Activated CD4-positive, alpha-beta T cell treated with anti-CD3 and anti-CD28 coated beads, Interleukin-2, Interleukin-4, amounts not matched to agents 100 ng/mL and 50 ng/mL, durations not matched to agents 16 hours and 8 hours (primary cell): ENCODE data around the gene CLDN2.
"Not testable (repeated sequence)": the region's sequence is repeated elsewhere in the genome, so short reads cannot be mapped to it uniquely, and the experiment has no call there.

Experiments used
- DNase-seq: peaks from one replicate; pipeline ENCODE4 v3.0.0-alpha.2; 2020; ENCODE audit warnings: low spot score

The CLDN2 gene, protein sequence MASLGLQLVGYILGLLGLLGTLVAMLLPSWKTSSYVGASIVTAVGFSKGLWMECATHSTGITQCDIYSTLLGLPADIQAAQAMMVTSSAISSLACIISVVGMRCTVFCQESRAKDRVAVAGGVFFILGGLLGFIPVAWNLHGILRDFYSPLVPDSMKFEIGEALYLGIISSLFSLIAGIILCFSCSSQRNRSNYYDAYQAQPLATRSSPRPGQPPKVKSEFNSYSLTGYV

DNA sequence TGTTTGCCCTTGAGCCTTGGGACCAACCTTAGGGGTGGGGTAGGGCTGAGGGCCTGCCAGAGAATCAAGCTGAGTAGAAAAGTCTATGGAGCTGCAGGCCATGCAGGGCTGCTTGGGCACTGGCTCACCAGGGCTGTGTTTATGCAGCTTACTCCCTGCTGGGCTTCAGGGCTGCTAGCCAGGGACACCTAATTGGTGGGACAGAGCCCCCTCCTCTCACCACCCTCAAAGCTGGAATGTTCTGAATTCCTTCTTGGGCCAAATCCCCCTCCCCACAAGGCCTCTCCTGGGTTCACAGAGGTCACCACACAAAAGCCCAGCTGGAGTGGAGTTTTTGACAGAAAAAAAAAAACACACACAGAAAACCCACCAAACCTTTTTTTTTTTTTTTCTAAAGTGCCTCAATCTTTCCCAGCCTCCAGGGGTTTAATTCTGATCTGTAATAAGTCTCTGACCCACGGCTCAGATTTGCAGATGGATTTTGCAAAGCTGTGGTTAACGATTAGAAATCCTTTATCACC lies at the start of gene CLDN2:
CLDN2 (plus strand) TSS at position 471 of the 521 bp plus-strand sequence. CDS start 7,827 bp downstream, outside the sequence.
- no peak for DNase-seq

DNA sequence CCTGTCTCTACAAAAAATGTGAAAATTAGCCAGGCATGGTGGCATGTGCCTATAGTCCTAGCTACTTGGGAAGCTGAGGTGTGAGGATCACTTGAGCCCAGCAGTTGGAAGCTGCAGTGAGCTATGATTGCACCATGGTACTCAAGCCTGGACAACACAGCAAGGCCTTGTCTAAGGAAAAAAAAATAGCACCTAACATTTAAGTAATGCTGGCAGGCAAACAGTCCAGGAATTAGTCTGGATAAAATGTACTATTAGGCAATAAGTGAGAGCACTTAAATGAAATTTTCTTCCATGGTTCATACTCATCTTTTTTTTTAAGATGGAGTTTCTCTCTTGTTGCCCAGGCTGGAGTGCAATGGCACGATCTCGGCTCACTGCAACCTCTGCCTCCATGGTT lies 47.4 kb upstream of the CLDN2 start:
- not testable (repeated sequence) for DNase-seq

DNA sequence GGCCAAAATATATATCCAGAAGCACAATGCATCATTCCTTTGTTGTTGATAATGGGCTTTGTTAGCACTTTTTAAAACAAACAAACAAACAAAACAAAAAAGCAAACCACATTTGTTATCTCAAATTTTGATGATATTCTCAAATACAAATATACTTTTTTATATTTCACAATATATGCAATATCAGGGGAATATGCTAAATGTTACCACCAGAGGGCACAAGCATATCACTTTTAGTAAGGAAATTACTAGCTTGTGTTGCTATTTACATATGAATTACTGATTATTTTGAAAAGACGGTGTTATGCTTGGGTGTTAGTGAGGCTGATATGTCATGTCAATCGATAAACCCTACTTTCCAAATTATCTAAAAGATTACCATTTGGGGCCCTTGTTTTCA lies 46.1 kb upstream of the CLDN2 start:
- peak; percentile 22 for DNase-seq

- DNase-seq = no peak
Observed at GRCh38 chrX:106875151-106875550, 45.1 kb upstream of the CLDN2 start.

GRCh38 chrX:106889468-106889867 lies 30.7 kb upstream of the CLDN2 start:
- no peak for DNase-seq

- DNase-seq = no peak
Observed at GRCh38 chrX:106891762-106892460, 28.3 kb upstream of the CLDN2 start.

- peak; percentile 69 for DNase-seq
Observed at GRCh38 chrX:106894392-106894909, 25.8 kb upstream of the CLDN2 start.

DNA sequence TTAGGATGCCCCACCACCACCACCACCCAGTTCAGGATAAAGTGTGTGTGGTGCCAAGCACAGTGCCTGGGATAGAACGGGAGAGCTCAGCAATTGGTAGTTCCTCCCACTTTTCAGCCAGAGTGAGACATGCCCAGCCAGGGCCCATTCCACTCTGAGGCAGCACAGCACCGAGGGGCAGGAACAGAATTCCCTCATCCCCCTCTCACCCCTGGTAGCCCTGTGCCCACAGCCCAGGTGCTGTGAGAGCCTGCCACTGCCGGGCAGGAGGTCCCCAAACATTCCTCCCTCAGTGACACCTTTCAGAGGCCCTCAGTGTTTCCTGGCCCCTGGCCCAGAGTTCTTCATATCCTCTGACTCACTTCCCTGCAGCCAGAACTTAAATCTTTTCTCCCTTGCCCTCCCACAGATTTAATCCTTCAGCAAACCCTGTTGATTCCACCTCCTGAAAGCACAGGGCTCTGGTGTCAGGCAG lies 25.2 kb upstream of the CLDN2 start:
- DNase-seq = no peak

GRCh38 chrX:106897259-106897658 lies 22.9 kb upstream of the CLDN2 start:
- DNase-seq = no peak

- DNase-seq = peak; percentile 51
Observed at GRCh38 chrX:106898462-106898861, 21.7 kb upstream of the CLDN2 start.

DNA sequence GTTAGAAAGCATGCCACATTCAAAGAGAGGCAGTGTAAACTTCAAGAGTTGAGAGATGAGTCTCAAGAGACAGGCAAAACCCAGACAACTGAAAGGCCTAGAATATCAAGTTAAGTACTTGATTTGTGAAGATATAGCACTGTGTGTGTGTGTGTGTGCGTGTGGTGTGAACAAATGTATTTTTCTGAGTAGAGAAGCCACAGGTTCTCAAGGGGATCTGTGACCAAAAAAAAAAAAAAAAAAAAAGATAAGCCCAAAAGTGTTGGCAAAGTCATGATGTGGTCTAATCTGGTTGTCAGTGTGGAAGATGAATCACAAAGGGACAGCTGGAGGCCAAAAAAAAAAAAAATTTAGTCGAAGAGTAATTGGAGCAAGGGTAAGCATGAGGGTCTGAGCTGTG lies 20.9 kb upstream of the CLDN2 start:
- no peak for DNase-seq

DNA sequence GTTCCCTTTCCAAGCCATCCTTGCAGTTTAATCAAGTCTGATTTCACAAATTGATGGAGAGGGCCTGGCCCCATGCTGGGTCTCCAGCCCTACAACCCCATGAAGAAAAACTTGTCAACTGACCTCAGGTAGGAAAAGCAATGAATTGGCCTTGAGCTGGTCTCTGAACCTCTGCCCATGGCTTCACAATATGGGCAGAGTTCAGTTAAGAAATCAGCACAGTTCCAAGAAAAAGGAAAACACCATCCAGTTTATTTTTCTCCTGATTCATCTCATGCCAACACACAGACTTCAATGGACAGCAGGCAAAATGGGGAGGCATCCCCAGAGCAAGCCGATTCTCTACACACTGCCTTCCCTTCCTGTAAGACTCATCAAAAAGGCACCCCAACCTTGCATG lies 20.4 kb upstream of the CLDN2 start:
- no peak for DNase-seq

DNA sequence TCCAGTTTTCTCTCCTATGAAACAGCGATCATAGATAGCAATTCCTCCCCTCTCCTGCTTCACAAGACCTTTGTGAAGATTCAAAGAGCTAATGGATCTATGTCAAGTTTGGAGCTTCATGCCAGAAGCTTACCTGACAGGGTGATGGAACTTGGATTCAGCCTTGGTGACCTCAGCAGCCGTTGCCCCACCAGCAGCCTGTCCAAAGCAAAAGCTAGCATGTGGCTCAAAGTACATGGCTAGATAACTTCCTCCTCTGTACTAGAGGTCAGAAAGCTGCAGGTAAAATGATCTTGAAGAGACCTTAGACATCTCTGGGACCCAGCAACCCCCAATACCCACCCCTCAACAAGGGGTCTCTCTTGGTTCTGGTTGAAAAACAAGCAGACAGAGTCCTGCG lies 18.9 kb upstream of the CLDN2 start:
- DNase-seq = no peak

DNA sequence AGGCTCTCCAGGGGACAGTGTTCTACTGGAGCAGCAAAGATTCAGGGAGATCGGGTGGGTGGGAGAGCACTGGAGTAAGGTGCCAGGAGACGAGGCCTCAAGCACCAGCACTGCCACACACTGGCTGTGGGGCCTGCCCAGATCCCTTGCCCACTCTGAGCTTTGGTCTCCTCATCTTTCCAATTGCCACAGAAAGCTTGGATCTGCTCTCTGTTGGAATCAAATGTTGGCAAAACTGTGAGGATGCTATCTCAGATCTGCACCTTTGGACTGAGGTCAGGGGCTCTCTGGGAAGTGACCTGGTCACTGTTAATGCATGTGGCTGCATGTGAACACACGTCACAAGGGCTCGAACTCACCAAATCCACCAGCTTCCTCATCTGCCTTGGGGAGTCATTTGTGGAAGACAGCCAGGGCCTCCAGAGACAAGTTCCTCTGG lies 18.4 kb upstream of the CLDN2 start:
- no peak for DNase-seq

DNA sequence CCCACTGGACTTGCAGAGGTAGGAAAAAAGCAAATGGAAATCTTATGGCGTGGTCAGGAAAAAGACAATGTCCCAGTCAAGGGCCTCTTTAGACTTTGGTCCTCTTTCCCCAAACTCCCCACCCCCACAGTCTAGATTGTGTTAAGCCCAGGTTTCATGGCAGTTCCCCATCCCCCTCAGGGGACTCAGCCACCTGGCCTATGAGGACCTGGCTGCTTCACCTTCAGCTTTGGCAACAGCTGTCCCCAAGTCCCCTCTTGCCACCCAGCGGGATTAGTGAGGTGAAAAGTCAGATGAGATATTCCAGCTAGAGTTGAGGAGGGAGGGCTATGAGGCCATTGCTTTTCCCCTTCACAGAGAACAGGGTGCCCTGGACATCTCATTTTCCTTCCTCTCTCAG lies 17.5 kb upstream of the CLDN2 start:
- DNase-seq = no peak

- no peak for DNase-seq
Observed at GRCh38 chrX:106903291-106903824, 16.8 kb upstream of the CLDN2 start, which contains the start of gene RIPPLY1. Gene RIPPLY1, minus strand, starts transcription at chrX:106903341. Its CDS starts 54 bp downstream, at chrX:106903287.

- DNase-seq = no peak
Observed at GRCh38 chrX:106903856-106904528, 16.2 kb upstream of the CLDN2 start.

- DNase-seq = no peak
Observed at GRCh38 chrX:106905064-106905708, 15.0 kb upstream of the CLDN2 start.

DNA sequence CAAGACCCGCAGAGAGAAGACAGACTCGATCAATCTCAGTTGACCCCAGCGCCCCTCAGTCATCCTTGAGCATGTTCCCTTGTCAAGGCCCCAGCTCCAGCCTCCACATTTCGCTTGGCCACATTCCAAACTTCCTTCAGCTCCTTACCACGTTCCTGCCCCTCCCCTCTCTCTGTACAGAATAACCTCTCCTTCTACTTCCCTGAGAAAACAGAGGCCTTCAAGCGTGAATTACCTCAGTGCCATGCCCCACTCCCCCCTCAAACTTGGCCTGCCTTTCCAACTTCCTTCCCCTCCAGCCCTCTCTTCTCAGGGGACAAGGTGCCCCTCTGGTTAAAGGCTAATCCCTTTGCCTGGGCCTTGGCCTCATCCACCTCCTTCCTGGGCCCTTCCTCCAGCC lies 13.8 kb upstream of the CLDN2 start:
- DNase-seq = no peak

DNA sequence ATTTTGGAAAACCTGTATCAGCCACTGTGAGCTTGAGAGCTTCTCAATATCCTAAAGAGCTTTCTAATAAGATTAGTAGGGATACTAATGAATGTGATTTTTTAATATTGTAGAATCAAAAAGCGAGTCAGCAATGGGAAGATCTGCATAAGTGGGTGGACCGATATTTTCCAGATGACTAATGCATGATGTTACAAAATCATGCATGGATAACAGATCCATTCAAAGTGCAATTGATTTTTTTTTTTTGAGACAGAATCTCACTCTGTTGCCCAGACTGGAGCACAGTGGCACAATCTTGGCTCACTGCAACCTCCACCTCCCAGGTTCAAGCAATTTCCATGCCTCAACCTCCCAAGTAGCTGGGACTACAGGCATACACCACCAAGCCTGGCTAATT lies 7.3 kb upstream of the CLDN2 start:
- DNase-seq = no peak

- DNase-seq = no peak
Observed at GRCh38 chrX:106917830-106918500, 2.2 kb upstream of the CLDN2 start.
